ENCODE data around the gene RHOU.

GRCh38 chr1:228732426-228732825 lies 2.9 kb upstream of the RHOU start:
- TF ChIP-seq, protein P1, sequence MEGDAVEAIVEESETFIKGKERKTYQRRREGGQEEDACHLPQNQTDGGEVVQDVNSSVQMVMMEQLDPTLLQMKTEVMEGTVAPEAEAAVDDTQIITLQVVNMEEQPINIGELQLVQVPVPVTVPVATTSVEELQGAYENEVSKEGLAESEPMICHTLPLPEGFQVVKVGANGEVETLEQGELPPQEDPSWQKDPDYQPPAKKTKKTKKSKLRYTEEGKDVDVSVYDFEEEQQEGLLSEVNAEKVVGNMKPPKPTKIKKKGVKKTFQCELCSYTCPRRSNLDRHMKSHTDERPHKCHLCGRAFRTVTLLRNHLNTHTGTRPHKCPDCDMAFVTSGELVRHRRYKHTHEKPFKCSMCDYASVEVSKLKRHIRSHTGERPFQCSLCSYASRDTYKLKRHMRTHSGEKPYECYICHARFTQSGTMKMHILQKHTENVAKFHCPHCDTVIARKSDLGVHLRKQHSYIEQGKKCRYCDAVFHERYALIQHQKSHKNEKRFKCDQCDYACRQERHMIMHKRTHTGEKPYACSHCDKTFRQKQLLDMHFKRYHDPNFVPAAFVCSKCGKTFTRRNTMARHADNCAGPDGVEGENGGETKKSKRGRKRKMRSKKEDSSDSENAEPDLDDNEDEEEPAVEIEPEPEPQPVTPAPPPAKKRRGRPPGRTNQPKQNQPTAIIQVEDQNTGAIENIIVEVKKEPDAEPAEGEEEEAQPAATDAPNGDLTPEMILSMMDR (IDR thresholded peaks at IDR 0.05 in 2 of 3, conservative IDR thresholded peaks at IDR 0.05 in 1 of 3; ENCODE audit: control insufficient read depth in 2 of 3, extremely low read depth in 1 of 3, insufficient read depth in 1 of 3, low read depth in 3 of 3, low read length in 3 of 3): no peak
- TF ChIP-seq HDAC2 (IDR thresholded peaks at IDR 0.05) (no peak), RCOR1 (conservative IDR thresholded peaks at IDR 0.05; ENCODE audit: low read depth, low read length) (no peak), POLR2A (IDR thresholded peaks at IDR 0.05; ENCODE audit: low read depth, low read length) (no peak), RFX5 (IDR thresholded peaks at IDR 0.05; ENCODE audit: low read depth, low read length) (no peak), CREB1 (IDR thresholded peaks at IDR 0.05; ENCODE audit: low read depth) (no peak), FOS (IDR thresholded peaks at IDR 0.05; ENCODE audit: borderline replicate concordance, extremely low read depth, insufficient read length) (no peak), POU2F2 (IDR thresholded peaks at IDR 0.05; ENCODE audit: borderline replicate concordance, low read depth, low read length) (no peak), CEBPB (IDR thresholded peaks at IDR 0.05; ENCODE audit: borderline replicate concordance in 1 of 2, low read depth in 2 of 2, low read length in 2 of 2) (no peak)

All from GM12878 (cell line).